ENCODE measurements around the gene NDUFS8.

DNA sequence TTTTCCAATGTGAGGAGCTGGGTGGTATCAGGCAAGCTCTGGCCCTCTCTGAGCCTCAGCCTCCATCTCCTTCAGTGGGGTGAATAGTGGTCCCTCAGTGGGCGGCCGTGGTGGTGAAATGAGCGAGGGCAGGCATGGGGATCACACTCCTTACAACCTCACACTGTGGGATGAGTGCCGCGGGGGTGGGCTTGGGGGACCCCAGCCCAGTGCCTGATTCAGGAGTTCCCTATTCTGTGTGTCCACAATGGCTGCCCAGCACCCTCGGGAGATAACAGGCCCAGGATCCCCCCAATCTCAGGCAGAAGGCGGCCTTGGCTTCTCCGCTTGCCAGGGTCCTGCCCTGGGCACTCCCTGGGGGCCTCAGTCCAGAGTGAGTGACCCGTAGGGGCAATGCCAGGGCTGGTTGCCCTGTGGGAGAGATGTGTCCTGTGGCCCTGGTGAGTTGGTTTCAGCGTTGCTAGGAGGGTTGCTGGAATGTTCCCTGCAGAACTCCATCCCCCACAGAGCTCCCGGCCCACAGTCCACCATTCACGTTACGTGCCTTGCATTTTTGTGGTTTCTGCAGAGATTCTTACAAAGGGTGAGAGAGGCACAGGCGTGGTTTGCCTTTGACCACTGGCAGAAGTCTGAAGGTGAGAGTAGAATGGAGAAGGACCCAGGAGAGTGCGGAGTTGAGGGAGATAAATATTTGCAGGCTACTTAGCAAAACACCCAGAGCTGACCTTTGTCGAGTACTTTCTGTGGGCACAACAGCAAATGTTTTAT is 17.5 kb upstream of the NDUFS8 start:
- TF ChIP-seq, protein P1, sequence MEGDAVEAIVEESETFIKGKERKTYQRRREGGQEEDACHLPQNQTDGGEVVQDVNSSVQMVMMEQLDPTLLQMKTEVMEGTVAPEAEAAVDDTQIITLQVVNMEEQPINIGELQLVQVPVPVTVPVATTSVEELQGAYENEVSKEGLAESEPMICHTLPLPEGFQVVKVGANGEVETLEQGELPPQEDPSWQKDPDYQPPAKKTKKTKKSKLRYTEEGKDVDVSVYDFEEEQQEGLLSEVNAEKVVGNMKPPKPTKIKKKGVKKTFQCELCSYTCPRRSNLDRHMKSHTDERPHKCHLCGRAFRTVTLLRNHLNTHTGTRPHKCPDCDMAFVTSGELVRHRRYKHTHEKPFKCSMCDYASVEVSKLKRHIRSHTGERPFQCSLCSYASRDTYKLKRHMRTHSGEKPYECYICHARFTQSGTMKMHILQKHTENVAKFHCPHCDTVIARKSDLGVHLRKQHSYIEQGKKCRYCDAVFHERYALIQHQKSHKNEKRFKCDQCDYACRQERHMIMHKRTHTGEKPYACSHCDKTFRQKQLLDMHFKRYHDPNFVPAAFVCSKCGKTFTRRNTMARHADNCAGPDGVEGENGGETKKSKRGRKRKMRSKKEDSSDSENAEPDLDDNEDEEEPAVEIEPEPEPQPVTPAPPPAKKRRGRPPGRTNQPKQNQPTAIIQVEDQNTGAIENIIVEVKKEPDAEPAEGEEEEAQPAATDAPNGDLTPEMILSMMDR (conservative IDR thresholded peaks at IDR 0.05 in 1 of 2, IDR thresholded peaks at IDR 0.05 in 1 of 2; ENCODE audit: extremely low read depth in 1 of 2, insufficient read depth in 1 of 2, low read depth in 1 of 2, low read length in 2 of 2), result no peak
- no peak for TF ChIP-seq EZH2 (IDR thresholded peaks at IDR 0.05; ENCODE audit: borderline replicate concordance, low read length)
